Rectal smooth muscle tissue (tissue), 1 donor: ENCODE measurements around the gene CCDC102A.

ENCODE experiments used
- H3K27ac ChIP-seq: one replicate; pipeline ENCODE4 v1.7.0; 2013; ENCODE audit warnings: low read depth, low read length, inconsistent platforms
- H3K27me3 ChIP-seq: one replicate; pipeline ENCODE4 v1.7.0; 2013; ENCODE audit warnings: low read length; ENCODE audit not compliant: control insufficient read depth, insufficient read depth
- H3K36me3 ChIP-seq: one replicate; pipeline ENCODE4 v1.7.0; 2013; ENCODE audit warnings: low read length; ENCODE audit not compliant: control insufficient read depth, insufficient read depth
- H3K4me1 ChIP-seq: one replicate; pipeline ENCODE4 v1.7.0; 2013; ENCODE audit warnings: low read length; ENCODE audit not compliant: control insufficient read depth, insufficient read depth
- H3K4me3 ChIP-seq: one replicate; pipeline ENCODE4 v1.7.0; 2013; ENCODE audit warnings: low read length
- H3K9ac ChIP-seq: one replicate; pipeline ENCODE4 v1.7.0; 2013; ENCODE audit warnings: low read length

Gene CCDC102A

DNA sequence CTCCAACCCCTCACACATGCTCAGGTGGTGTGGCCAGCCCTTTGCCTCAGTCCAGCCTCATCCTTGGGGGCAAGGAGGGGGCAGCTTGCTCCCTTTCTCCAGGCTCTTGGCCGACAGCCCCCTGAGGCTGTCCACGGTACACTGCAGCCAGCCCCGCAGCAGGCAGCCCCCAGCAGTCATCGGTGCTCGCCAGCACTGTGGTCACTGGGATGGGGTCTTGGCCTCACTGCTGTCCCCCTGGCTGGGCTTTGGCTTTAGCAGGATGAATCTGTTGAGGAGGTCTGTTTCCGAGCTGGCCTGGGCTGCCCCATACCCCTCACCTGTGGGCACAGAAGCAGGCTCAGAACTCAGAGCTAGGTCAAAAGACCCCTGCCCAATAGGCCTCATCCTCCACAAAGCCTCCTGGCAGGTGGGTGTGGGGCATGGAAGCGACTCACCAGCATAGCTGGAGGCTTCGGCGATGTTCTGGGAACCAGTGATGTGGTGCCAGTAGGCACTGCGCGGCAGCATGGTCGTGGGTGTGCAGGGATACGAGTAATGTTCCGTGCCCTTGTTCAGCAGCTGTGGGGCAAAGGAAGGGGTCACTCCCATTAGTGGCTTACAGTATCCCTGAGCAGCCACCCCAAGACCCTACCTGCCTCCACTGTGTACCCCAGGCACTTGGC, 63.1 kb downstream of the CCDC102A start:
- no peak overlapping the region for H3K27ac ChIP-seq
- peaks cover 30% of the 10 kb centered on the region for H3K36me3 ChIP-seq
- H3K27me3 ChIP-seq: no peaks in the 10 kb centered on the region

DNA sequence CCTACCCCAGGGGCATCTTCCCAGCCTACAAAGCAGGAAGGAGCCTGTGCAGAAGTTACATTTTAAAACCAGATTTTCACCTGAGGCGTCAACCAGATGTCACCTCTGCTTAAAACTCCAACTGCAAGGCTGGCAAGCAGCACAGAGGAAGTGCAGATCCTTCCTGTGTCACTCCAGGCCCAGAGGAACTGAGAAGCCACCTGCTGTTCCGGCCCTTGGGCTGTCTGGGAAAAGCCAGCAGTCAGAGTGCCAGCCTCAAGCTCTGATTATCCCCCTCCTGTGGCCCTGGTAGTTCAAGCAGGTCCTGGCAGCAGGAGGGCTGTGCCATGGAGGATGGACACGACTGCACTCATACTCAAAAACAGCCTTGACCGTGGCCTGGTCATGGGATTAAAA, 63.7 kb downstream of the CCDC102A start:
- Histone ChIP-seq H3K27me3 (no peaks in the 10 kb centered on the region), H3K36me3 (peaks cover 30% of the 10 kb centered on the region), H3K9ac (no peak overlapping the region), H3K4me1 (no peaks in the 10 kb centered on the region), H3K27ac (no peak overlapping the region), H3K4me3 (no peak overlapping the region)

More for the DNA sequence above, 63.1 kb downstream of the CCDC102A start:
- Histone ChIP-seq H3K9ac (no peak overlapping the region), H3K4me3 (no peak overlapping the region), H3K4me1 (no peaks in the 10 kb centered on the region)

DNA sequence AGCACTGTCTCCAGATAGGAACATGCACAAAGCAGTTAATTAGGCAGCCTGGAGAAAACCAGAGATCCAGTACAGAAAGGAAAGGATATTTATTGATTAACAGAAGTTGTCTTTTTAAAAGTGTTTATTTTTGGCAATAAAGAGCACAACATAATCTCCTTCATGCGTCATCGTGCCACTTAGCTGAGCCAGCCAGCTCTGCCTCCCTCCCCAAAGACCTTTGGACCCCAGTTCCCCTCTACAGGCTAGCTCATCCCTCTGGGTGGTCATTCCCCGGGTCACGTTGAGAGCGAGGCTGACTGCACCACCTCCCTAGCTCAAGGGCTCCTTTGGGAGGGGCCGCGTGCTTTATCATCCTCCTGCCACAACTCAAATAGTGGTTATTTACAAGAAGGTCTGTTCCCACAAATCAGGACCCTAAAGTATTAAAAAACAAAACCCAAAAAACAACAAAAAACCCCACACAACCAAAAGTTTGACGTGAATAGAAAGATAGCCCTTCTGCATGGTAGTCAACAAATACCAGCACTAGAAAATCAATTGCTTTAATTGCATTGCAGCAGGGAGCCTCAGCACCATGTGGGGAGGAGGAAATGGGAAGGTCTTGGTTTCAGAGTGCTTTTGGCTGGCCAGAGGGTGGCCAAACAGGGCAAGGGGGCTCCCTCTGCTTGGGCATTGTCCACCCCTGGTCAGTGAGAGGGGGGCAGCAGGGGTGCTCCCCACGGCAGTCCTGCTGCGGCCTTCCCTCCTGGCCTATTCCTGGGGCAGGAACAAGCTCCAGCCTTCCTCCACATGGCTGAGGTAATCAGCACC, 64.3 kb downstream of the CCDC102A start:
- peaks cover 30% of the 10 kb centered on the region for H3K36me3 ChIP-seq
- no peaks in the 10 kb centered on the region for H3K4me1 ChIP-seq
- no peak overlapping the region for H3K9ac ChIP-seq
- H3K27ac ChIP-seq: no peak overlapping the region
- no peaks in the 10 kb centered on the region for H3K27me3 ChIP-seq
- no peak overlapping the region for H3K4me3 ChIP-seq

DNA sequence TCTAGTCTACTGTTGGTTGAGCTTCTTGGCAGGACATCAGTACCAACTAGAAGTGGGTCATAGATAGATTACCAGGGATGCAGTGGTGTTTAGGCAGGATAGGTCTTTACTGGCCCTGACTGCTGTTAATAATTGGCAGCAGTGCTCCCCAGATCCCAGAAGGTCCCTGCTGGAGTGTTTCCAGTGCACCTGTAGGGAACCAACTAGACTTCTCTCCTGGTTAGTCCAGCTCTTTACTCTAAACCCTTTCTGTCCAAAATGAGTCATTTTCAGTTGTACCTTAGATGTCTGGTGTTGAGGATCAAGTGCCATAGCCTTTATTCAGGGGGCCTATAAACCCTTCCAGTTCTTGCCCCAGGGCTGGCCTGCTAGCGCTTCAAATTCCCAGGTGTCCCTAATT, 65.2 kb downstream of the CCDC102A start:
- Histone ChIP-seq H3K9ac (no peak overlapping the region), H3K4me3 (no peak overlapping the region), H3K27ac (no peak overlapping the region), H3K27me3 (no peaks in the 10 kb centered on the region), H3K4me1 (no peaks in the 10 kb centered on the region), H3K36me3 (peaks cover 33% of the 10 kb centered on the region)

DNA sequence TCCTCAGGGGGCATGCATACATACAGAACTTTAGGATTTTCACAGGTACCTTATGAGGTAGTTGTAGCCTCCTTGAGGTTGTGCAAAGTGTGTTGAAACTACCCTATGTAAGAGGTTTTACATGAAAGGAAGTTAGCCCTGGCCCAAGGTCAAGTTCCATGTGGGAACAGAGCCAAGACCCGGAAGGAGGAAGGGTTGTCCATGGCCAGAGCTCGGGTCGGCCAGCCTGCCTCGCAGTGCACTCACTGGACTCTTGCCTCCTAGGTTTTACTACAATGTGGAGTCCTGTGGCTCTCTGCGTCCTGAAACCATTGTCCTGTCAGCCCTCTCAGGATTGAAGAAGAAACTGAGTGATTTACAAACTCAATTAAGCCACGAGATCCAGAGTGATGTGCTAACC, 65.7 kb downstream of the CCDC102A start:
- Histone ChIP-seq H3K27me3 (no peaks in the 10 kb centered on the region), H3K36me3 (peaks cover 36% of the 10 kb centered on the region), H3K27ac (no peak overlapping the region), H3K4me1 (no peaks in the 10 kb centered on the region), H3K4me3 (no peak overlapping the region), H3K9ac (no peak overlapping the region)

DNA sequence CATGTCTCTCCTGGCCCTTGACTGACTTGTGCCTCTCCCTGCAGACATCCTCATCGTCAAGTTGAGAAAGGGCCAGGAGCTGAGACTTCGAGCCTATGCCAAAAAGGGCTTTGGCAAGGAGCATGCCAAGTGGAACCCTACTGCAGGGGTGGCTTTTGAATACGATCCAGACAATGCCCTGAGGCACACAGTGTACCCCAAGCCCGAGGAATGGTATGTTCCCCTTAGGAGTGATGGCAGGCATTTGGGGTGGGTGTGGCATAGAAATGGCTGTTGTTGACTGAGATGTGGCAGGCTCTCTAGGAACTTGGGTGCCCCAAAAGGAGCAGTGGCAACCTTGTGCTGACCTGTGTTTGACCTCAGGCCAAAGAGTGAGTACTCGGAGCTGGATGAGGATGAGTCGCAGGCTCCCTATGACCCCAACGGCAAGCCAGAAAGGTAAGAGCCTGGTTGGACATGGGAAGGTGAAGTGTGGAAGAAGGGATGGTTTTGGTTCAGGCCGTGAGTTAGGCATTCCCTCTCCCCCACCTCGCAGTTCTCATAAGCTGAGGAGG, 66.4 kb downstream of the CCDC102A start:
- Histone ChIP-seq H3K4me1 (peaks cover 1% of the 10 kb centered on the region), H3K9ac (no peak overlapping the region), H3K4me3 (no peak overlapping the region), H3K27ac (no peak overlapping the region), H3K27me3 (no peaks in the 10 kb centered on the region), H3K36me3 (peaks cover 38% of the 10 kb centered on the region)

DNA sequence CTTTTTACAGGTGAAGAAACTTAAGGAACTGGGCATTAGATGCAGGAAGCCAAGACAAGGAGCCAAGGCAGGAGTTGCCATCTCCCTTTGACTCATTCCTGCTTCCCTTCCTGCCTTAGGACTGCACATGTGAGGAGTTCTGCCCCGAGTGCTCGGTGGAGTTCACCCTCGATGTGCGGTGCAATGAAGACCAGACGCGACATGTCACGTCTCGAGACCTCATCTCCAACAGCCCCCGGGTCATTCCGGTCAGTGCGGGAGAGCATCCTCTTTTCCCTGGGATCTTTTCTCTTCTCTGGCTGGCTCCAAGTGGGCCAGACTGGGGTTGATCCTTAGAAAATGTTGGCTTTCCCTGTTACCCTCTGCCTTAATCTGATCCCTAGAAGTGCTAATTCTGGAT, 67.3 kb downstream of the CCDC102A start:
- Histone ChIP-seq H3K4me1 (peaks cover 3% of the 10 kb centered on the region), H3K9ac (no peak overlapping the region), H3K36me3 (peaks cover 39% of the 10 kb centered on the region), H3K4me3 (no peak overlapping the region), H3K27me3 (no peaks in the 10 kb centered on the region), H3K27ac (no peak overlapping the region)

DNA sequence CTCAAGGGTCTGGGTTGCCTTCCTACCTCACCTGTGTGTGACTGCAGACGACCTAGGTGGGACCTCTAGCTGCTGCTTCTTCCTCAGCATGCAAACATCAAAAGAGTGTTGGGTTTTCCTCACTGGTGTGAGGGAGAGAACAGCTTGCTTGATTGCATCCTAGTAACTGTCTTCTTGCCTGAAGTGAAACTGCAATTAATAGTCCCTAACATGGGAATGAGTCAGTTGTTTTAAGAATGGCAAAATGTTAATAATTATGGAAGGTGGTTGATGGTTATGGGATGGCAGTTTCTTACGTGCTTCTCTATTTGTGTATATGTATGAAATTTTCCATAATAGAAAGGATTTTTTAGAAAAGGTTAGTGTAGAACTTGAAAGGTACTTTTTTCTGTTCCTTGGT, 68.0 kb downstream of the CCDC102A start:
- Histone ChIP-seq H3K36me3 (peaks cover 39% of the 10 kb centered on the region), H3K27me3 (no peaks in the 10 kb centered on the region)

DNA sequence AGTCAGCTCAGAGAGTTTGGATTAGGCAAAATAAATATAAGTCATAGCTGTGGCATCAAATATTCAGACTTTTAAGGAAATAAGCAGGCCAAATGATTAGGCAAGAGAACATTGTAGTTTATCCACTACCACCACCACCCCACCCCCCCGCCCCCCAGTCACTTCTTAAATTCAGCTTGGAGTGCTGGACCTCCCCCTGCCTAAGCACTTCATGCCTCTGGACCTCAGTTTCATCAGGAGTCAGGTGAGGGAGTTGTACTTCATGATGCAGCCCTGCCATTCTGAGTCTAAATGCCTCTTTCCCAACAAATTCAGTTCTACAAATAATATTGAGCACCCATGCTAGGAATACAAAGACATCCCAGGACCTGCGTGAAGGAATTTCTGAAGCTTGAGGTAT, 71.8 kb downstream of the CCDC102A start:
- Histone ChIP-seq H3K4me1 (peaks cover 11% of the 10 kb centered on the region), H3K36me3 (peaks cover 36% of the 10 kb centered on the region), H3K27me3 (no peaks in the 10 kb centered on the region), H3K9ac (no peak overlapping the region), H3K4me3 (no peak overlapping the region), H3K27ac (no peak overlapping the region)

More for the DNA sequence above, 68.0 kb downstream of the CCDC102A start:
- peaks cover 8% of the 10 kb centered on the region for H3K4me1 ChIP-seq
- no peak overlapping the region for H3K27ac ChIP-seq
- H3K9ac ChIP-seq: no peak overlapping the region
- no peak overlapping the region for H3K4me3 ChIP-seq

DNA sequence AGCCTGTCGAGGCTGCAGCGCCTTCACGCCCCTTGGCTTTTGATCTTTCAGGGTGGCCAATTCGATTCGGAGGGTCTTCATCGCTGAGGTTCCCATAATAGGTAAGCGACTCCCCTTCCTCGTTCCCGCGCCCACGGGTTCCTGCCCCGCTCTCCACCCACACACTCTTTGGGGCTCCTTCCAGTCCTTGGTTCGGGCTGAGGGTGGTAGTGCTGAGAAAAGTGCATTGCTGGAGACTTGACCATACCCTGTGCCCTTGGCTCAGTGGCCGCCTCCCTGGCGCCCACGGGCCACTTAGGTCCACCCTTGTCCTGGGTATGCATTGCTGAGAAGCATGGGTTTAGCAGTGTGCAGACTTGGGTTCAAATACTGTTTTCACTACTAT, 73.4 kb downstream of the CCDC102A start:
- no peaks in the 10 kb centered on the region for H3K27me3 ChIP-seq
- peak overlapping the region; percentile 86 for H3K4me3 ChIP-seq
- peaks cover 11% of the 10 kb centered on the region for H3K4me1 ChIP-seq
- H3K36me3 ChIP-seq: peaks cover 34% of the 10 kb centered on the region
- peak overlapping the region; percentile 84 for H3K27ac ChIP-seq
- peak overlapping the region; percentile 50 for H3K9ac ChIP-seq

DNA sequence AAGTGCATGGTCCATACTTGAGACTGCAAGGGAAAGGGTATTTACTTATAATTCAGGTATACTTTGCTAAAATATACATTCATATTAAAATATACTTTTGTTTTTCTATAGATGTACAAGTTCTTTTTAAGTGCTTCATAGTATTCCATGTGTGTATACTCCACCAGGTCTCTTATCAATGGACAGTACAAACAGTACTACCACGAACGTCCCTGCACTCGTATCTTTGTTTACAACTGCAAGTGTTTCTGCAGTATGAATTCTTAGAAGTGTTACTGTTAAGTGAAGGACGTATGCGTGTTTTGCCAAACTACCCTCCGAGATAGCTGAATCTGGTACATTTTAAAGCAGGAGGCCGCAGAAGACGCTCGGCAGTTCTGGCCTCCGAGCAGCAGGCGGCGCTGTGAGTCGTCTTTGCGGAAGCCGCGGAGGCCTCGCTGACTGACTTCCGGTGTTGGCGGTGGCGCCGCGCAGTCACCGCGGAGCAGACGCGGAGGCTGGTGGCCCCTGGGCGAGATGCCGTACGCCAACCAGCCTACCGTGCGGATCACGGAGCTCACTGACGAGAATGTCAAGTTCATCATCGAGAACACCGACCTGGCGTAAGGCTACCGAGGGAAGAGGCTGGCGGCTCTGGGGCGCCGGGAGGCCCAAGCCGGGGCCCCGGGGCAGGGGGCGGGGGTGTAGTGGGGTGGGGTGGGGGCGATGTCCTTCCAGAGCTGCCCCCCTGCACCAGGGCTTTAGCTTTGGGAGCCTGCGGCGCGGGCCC, 74.0 kb downstream of the CCDC102A start, which contains the start of gene POLR2C:
TSS of gene POLR2C (plus strand) at position 471 of the 769 bp plus-strand sequence. CDS start at position 517, 46 bp downstream.
- Histone ChIP-seq H3K27me3 (no peaks in the 10 kb centered on the region), H3K27ac (peak within 1 kb of the TSS; percentile 84), H3K9ac (peak within 1 kb of the TSS; percentile 66), H3K4me3 (peak within 1 kb of the TSS; percentile 86), H3K4me1 (peaks cover 11% of the 10 kb centered on the region), H3K36me3 (peaks cover 39% of the 10 kb centered on the region)
